Measurements from ENCODE around the gene GPRASP2. TPM values are rescaled to one million over a fixed set of nuclear protein-coding genes. Genes with fewer than 3 reads are reported as not detected.

Gene GPRASP2
- polyA plus RNA-seq, 1 donor from 2014 or later, result 96.4 TPM

GRCh38 chrX:102712981-102713625 is 855 bp downstream of the GPRASP2 start:
- Histone ChIP-seq H3K9me2 (ENCODE audit: insufficient read depth, low read length) (no peaks in the 10 kb centered on the region), H3K27me3 (ENCODE audit: insufficient read depth, low read depth, low read length) (no peaks in the 10 kb centered on the region), H3F3A (ENCODE audit: insufficient read depth, low read length, poor library complexity, severe bottlenecking) (no peaks in the 10 kb centered on the region), H3K9ac (ENCODE audit: low read length) (peak overlapping the region; percentile 91), H3K4me2 (ENCODE audit: low read length) (peak overlapping the region; percentile 30), H2AFZ (ENCODE audit: low read depth, low read length) (no peak overlapping the region), H3K79me2 (replicated peaks; ENCODE audit: insufficient read depth, low read length) (no peaks in the 10 kb centered on the region), H3K36me3 (ENCODE audit: insufficient read depth, low read length) (no peaks in the 10 kb centered on the region), H3K27ac (ENCODE audit: low read length) (peak overlapping the region; percentile 90), H3K9me3 (ENCODE audit: low read length) (no peaks in the 10 kb centered on the region), H4K20me1 (ENCODE audit: insufficient read depth) (no peaks in the 10 kb centered on the region), H3K4me3 (ENCODE audit: low read length) (peak overlapping the region; percentile 80)
- TF ChIP-seq TAF1 (IDR thresholded peaks at IDR 0.05; ENCODE audit: low read depth) (peak; percentile 81), MXI1 (conservative IDR thresholded peaks at IDR 0.05; ENCODE audit: poor library complexity, severe bottlenecking) (peak; percentile 29), RAD21 (conservative IDR thresholded peaks at IDR 0.05) (peak; percentile 53), POLR2AphosphoS5 (IDR thresholded peaks at IDR 0.05) (peak; percentile 59), SMC3 (conservative IDR thresholded peaks at IDR 0.05; ENCODE audit: poor library complexity) (no peak), CTCF (IDR thresholded peaks at IDR 0.05; ENCODE audit: poor library complexity, severe bottlenecking) (peak; percentile 80), REST (IDR thresholded peaks at IDR 0.05; ENCODE audit: borderline replicate concordance) (peak; percentile 56), EZH2 (IDR thresholded peaks at IDR 0.05; ENCODE audit: borderline replicate concordance, insufficient read depth, low read length, poor library complexity, severe bottlenecking) (no peak), EP300 (conservative IDR thresholded peaks at IDR 0.05; ENCODE audit: poor library complexity, severe bottlenecking) (peak; percentile 13)

- Histone ChIP-seq H3K9me2 (ENCODE audit: insufficient read depth, low read length) (no peaks in the 10 kb centered on the region), H3K4me2 (ENCODE audit: low read length) (no peak overlapping the region), H3K27ac (ENCODE audit: low read length) (no peak overlapping the region), H3F3A (ENCODE audit: insufficient read depth, low read length, poor library complexity, severe bottlenecking) (no peaks in the 10 kb centered on the region), H3K79me2 (replicated peaks; ENCODE audit: insufficient read depth, low read length) (no peaks in the 10 kb centered on the region), H3K4me3 (ENCODE audit: low read length) (no peak overlapping the region), H3K27me3 (ENCODE audit: insufficient read depth, low read depth, low read length) (no peaks in the 10 kb centered on the region), H3K9ac (ENCODE audit: low read length) (no peak overlapping the region), H3K9me3 (ENCODE audit: low read length) (no peaks in the 10 kb centered on the region), H3K36me3 (ENCODE audit: insufficient read depth, low read length) (no peaks in the 10 kb centered on the region), H4K20me1 (ENCODE audit: insufficient read depth) (no peaks in the 10 kb centered on the region), H2AFZ (ENCODE audit: low read depth, low read length) (no peak overlapping the region)
- TF ChIP-seq CTCF (IDR thresholded peaks at IDR 0.05; ENCODE audit: poor library complexity, severe bottlenecking) (no peak), TAF1 (IDR thresholded peaks at IDR 0.05; ENCODE audit: low read depth) (no peak), EP300 (conservative IDR thresholded peaks at IDR 0.05; ENCODE audit: poor library complexity, severe bottlenecking) (no peak), MXI1 (conservative IDR thresholded peaks at IDR 0.05; ENCODE audit: poor library complexity, severe bottlenecking) (no peak), RAD21 (conservative IDR thresholded peaks at IDR 0.05) (no peak), SMC3 (conservative IDR thresholded peaks at IDR 0.05; ENCODE audit: poor library complexity) (no peak), POLR2AphosphoS5 (IDR thresholded peaks at IDR 0.05) (no peak), REST (IDR thresholded peaks at IDR 0.05; ENCODE audit: borderline replicate concordance) (no peak), EZH2 (IDR thresholded peaks at IDR 0.05; ENCODE audit: borderline replicate concordance, insufficient read depth, low read length, poor library complexity, severe bottlenecking) (no peak)
Measured at GRCh38 chrX:102714994-102715393, 2.7 kb downstream of the GPRASP2 start.
